ENCODE results near the gene MIPEP. TPM values are rescaled to one million over a fixed set of nuclear protein-coding genes. Genes with fewer than 3 reads are reported as not detected.

Gene MIPEP
- total and polyA plus RNA-seq, 4 donors: 3.6 to 9.1 (median 6.5) TPM

- no peaks in the 10 kb centered on the region for H3K27me3 ChIP-seq (ENCODE audit: control insufficient read depth in 1 of 2, insufficient read depth in 2 of 2, low read length in 1 of 2)
- no peak for ATAC-seq (ENCODE audit: low FRiP score)
- no peak overlapping the region for H3K4me3 ChIP-seq (ENCODE audit: low read length in 2 of 2)
- no peaks in the 10 kb centered on the region for H3K9me3 ChIP-seq (ENCODE audit: control insufficient read depth, low read length)
- no peak for DNase-seq
- WGBS, 2 donors: 96 to 97% methylated on average over 1 of the region's 1 CpG
- no peak overlapping the region for H3K27ac ChIP-seq (ENCODE audit: low read depth in 1 of 2, low read length in 2 of 2)
- H3K36me3 ChIP-seq (ENCODE audit: control insufficient read depth in 1 of 2, insufficient read depth in 2 of 2, low read length in 1 of 2): peaks cover 0 to 4% of the 10 kb centered on the region in 2 donors
- intact Hi-C loops (cut with DNase I): no loop called here
- H3K4me1 ChIP-seq (ENCODE audit: control insufficient read depth in 1 of 2, insufficient read depth in 2 of 2, low read length in 2 of 2): no peaks in the 10 kb centered on the region
Observed at GRCh38 chr13:23850134-23850533, 39.1 kb downstream of the MIPEP start.

GRCh38 chr13:23849670-23850069 lies 39.5 kb downstream of the MIPEP start:
- Histone ChIP-seq H3K36me3 (ENCODE audit: control insufficient read depth in 1 of 2, insufficient read depth in 2 of 2, low read length in 1 of 2) (peaks cover 0 to 4% of the 10 kb centered on the region in 2 donors), H3K9me3 (ENCODE audit: control insufficient read depth, low read length) (no peaks in the 10 kb centered on the region), H3K4me3 (ENCODE audit: low read length in 2 of 2) (no peak overlapping the region), H3K27ac (ENCODE audit: low read depth in 1 of 2, low read length in 2 of 2) (no peak overlapping the region), H3K4me1 (ENCODE audit: control insufficient read depth in 1 of 2, insufficient read depth in 2 of 2, low read length in 2 of 2) (no peaks in the 10 kb centered on the region), H3K27me3 (ENCODE audit: control insufficient read depth in 1 of 2, insufficient read depth in 2 of 2, low read length in 1 of 2) (no peaks in the 10 kb centered on the region)
- intact Hi-C loops (cut with DNase I): no loop called here
- ATAC-seq (ENCODE audit: low FRiP score) (no peak), DNase-seq (no peak)
- WGBS, 2 donors: 96 to 99% methylated on average over 2 of the region's 2 CpGs

- WGBS, 2 donors: 83 to 89% methylated on average over 7 to 8 of the region's 8 CpGs
- no peaks in the 10 kb centered on the region for H3K27me3 ChIP-seq (ENCODE audit: control insufficient read depth in 1 of 2, insufficient read depth in 2 of 2, low read length in 1 of 2)
- peaks cover 0 to 4% of the 10 kb centered on the region in 2 donors for H3K36me3 ChIP-seq (ENCODE audit: control insufficient read depth in 1 of 2, insufficient read depth in 2 of 2, low read length in 1 of 2)
- DNase-seq (no peak), ATAC-seq (ENCODE audit: low FRiP score) (no peak)
- H3K9me3 ChIP-seq (ENCODE audit: control insufficient read depth, low read length): no peaks in the 10 kb centered on the region
- H3K27ac ChIP-seq (ENCODE audit: low read depth in 1 of 2, low read length in 2 of 2): no peak overlapping the region
- intact Hi-C loops (cut with DNase I): no loop called here
- H3K4me1 ChIP-seq (ENCODE audit: control insufficient read depth in 1 of 2, insufficient read depth in 2 of 2, low read length in 2 of 2): no peaks in the 10 kb centered on the region
- no peak overlapping the region for H3K4me3 ChIP-seq (ENCODE audit: low read length in 2 of 2)
Observed at GRCh38 chr13:23848646-23849141, 40.5 kb downstream of the MIPEP start.

GRCh38 chr13:23848019-23848418 lies 41.2 kb downstream of the MIPEP start:
- H3K4me3 ChIP-seq (ENCODE audit: low read length in 2 of 2): no peak overlapping the region
- peaks cover 0 to 4% of the 10 kb centered on the region in 2 donors for H3K36me3 ChIP-seq (ENCODE audit: control insufficient read depth in 1 of 2, insufficient read depth in 2 of 2, low read length in 1 of 2)
- DNase-seq (no peak), ATAC-seq (ENCODE audit: low FRiP score) (no peak)
- H3K9me3 ChIP-seq (ENCODE audit: control insufficient read depth, low read length): no peaks in the 10 kb centered on the region
- no peaks in the 10 kb centered on the region for H3K4me1 ChIP-seq (ENCODE audit: control insufficient read depth in 1 of 2, insufficient read depth in 2 of 2, low read length in 2 of 2)
- H3K27me3 ChIP-seq (ENCODE audit: control insufficient read depth in 1 of 2, insufficient read depth in 2 of 2, low read length in 1 of 2): no peaks in the 10 kb centered on the region
- intact Hi-C loops (cut with DNase I): no loop called here
- WGBS, 2 donors: 76 to 80% methylated on average over 2 of the region's 2 CpGs
- H3K27ac ChIP-seq (ENCODE audit: low read depth in 1 of 2, low read length in 2 of 2): no peak overlapping the region

- no peaks in the 10 kb centered on the region for H3K9me3 ChIP-seq (ENCODE audit: control insufficient read depth, low read length)
- no peak overlapping the region for H3K27ac ChIP-seq (ENCODE audit: low read depth in 1 of 2, low read length in 2 of 2)
- ATAC-seq (ENCODE audit: low FRiP score): no peak
- no peak overlapping the region for H3K4me3 ChIP-seq (ENCODE audit: low read length in 2 of 2)
- H3K36me3 ChIP-seq (ENCODE audit: control insufficient read depth in 1 of 2, insufficient read depth in 2 of 2, low read length in 1 of 2): peaks cover 0 to 4% of the 10 kb centered on the region in 2 donors
- 80 to 94% methylated on average over 2 of the region's 2 CpGs for WGBS, 2 donors
- H3K4me1 ChIP-seq (ENCODE audit: control insufficient read depth in 1 of 2, insufficient read depth in 2 of 2, low read length in 2 of 2): no peaks in the 10 kb centered on the region
- intact Hi-C loops (cut with DNase I): no loop called here
- no peak for DNase-seq
- no peaks in the 10 kb centered on the region for H3K27me3 ChIP-seq (ENCODE audit: control insufficient read depth in 1 of 2, insufficient read depth in 2 of 2, low read length in 1 of 2)
Observed at GRCh38 chr13:23847497-23847896, 41.7 kb downstream of the MIPEP start.

- intact Hi-C loops (cut with DNase I): no loop called here
- no peak for ATAC-seq (ENCODE audit: low FRiP score)
- peaks cover 0 to 4% of the 10 kb centered on the region in 2 donors for H3K36me3 ChIP-seq (ENCODE audit: control insufficient read depth in 1 of 2, insufficient read depth in 2 of 2, low read length in 1 of 2)
Observed at GRCh38 chr13:23845105-23845725, 44.0 kb downstream of the MIPEP start.

GRCh38 chr13:23844132-23844531 lies 45.1 kb downstream of the MIPEP start:
- no peak for DNase-seq
- ATAC-seq (ENCODE audit: low FRiP score): no peak
- 99 to 100% methylated on average over 2 of the region's 2 CpGs for WGBS, 2 donors
- H3K4me3 ChIP-seq (ENCODE audit: low read length in 2 of 2): no peak overlapping the region
- H3K27ac ChIP-seq (ENCODE audit: low read depth in 1 of 2, low read length in 2 of 2): no peak overlapping the region
- no peaks in the 10 kb centered on the region for H3K4me1 ChIP-seq (ENCODE audit: control insufficient read depth in 1 of 2, insufficient read depth in 2 of 2, low read length in 2 of 2)
- H3K9me3 ChIP-seq (ENCODE audit: control insufficient read depth, low read length): no peaks in the 10 kb centered on the region
- peaks cover 0 to 4% of the 10 kb centered on the region in 2 donors for H3K36me3 ChIP-seq (ENCODE audit: control insufficient read depth in 1 of 2, insufficient read depth in 2 of 2, low read length in 1 of 2)
- intact Hi-C loops (cut with DNase I): no loop called here
- no peaks in the 10 kb centered on the region for H3K27me3 ChIP-seq (ENCODE audit: control insufficient read depth in 1 of 2, insufficient read depth in 2 of 2, low read length in 1 of 2)

More at GRCh38 chr13:23845105-23845725, 44.0 kb downstream of the MIPEP start:
- H3K9me3 ChIP-seq (ENCODE audit: control insufficient read depth, low read length): no peaks in the 10 kb centered on the region
- WGBS, 2 donors: 93% methylated on average over 5 of the region's 5 CpGs
- no peaks in the 10 kb centered on the region for H3K27me3 ChIP-seq (ENCODE audit: control insufficient read depth in 1 of 2, insufficient read depth in 2 of 2, low read length in 1 of 2)
- no peak for DNase-seq
- no peak overlapping the region for H3K27ac ChIP-seq (ENCODE audit: low read depth in 1 of 2, low read length in 2 of 2)
- no peak overlapping the region for H3K4me3 ChIP-seq (ENCODE audit: low read length in 2 of 2)
- no peaks in the 10 kb centered on the region for H3K4me1 ChIP-seq (ENCODE audit: control insufficient read depth in 1 of 2, insufficient read depth in 2 of 2, low read length in 2 of 2)

GRCh38 chr13:23843436-23843835 lies 45.8 kb downstream of the MIPEP start:
- H3K9me3 ChIP-seq (ENCODE audit: control insufficient read depth, low read length): no peaks in the 10 kb centered on the region
- H3K27ac ChIP-seq (ENCODE audit: low read depth in 1 of 2, low read length in 2 of 2): no peak overlapping the region
- no peaks in the 10 kb centered on the region for H3K4me1 ChIP-seq (ENCODE audit: control insufficient read depth in 1 of 2, insufficient read depth in 2 of 2, low read length in 2 of 2)
- ATAC-seq (ENCODE audit: low FRiP score): no peak
- H3K27me3 ChIP-seq (ENCODE audit: control insufficient read depth in 1 of 2, insufficient read depth in 2 of 2, low read length in 1 of 2): no peaks in the 10 kb centered on the region
- WGBS, 2 donors: 75 to 78% methylated on average over 1 of the region's 1 CpG
- peaks cover 0 to 4% of the 10 kb centered on the region in 2 donors for H3K36me3 ChIP-seq (ENCODE audit: control insufficient read depth in 1 of 2, insufficient read depth in 2 of 2, low read length in 1 of 2)
- DNase-seq: no peak
- H3K4me3 ChIP-seq (ENCODE audit: low read length in 2 of 2): no peak overlapping the region
- intact Hi-C loops (cut with DNase I): no loop called here

- H3K27ac ChIP-seq (ENCODE audit: low read depth in 1 of 2, low read length in 2 of 2): no peak overlapping the region
- H3K4me1 ChIP-seq (ENCODE audit: control insufficient read depth in 1 of 2, insufficient read depth in 2 of 2, low read length in 2 of 2): no peaks in the 10 kb centered on the region
- ATAC-seq (ENCODE audit: low FRiP score) (no peak), DNase-seq (no peak)
- 86 to 91% methylated on average over 8 of the region's 8 CpGs for WGBS, 2 donors
- peaks cover 1 to 4% of the 10 kb centered on the region in 2 donors for H3K36me3 ChIP-seq (ENCODE audit: control insufficient read depth in 1 of 2, insufficient read depth in 2 of 2, low read length in 1 of 2)
- no peaks in the 10 kb centered on the region for H3K9me3 ChIP-seq (ENCODE audit: control insufficient read depth, low read length)
- intact Hi-C loops (cut with DNase I): no loop called here
- H3K4me3 ChIP-seq (ENCODE audit: low read length in 2 of 2): no peak overlapping the region
- H3K27me3 ChIP-seq (ENCODE audit: control insufficient read depth in 1 of 2, insufficient read depth in 2 of 2, low read length in 1 of 2): no peaks in the 10 kb centered on the region
Observed at GRCh38 chr13:23842406-23842805, 46.8 kb downstream of the MIPEP start.
